Activated CD4-positive, alpha-beta T cell treated with anti-CD3 and anti-CD28 coated beads, Interleukin-2, amount 10 ng/mL, durations not matched to agents 7 days and 5 days (primary cell): Measurements from ENCODE around the gene ZNF454. TPM values are rescaled to one million over a fixed set of nuclear protein-coding genes. Genes with fewer than 3 reads are reported as not detected.

ENCODE experiments used
- CTCF ChIA-PET: fragments of 350-600 bp; sonication (Branson Sonifier 250); formaldehyde crosslinking; loops from one replicate; lab custom pipeline; 2021; ENCODE audit warnings: antibody characterized with exemption; lab: Charles Lee
- POLR2A ChIA-PET: fragments of 350-600 bp; sonication (Branson Sonifier 250); formaldehyde crosslinking; loops from one replicate; lab custom pipeline; 2021; ENCODE audit warnings: antibody characterized with exemption; lab: Charles Lee
- DNase-seq: peaks from one replicate; pipeline ENCODE4 v3.0.0-alpha.2; 2020
- H3K27ac Mint-ChIP-seq: one replicate; pipeline ENCODE4 v1.8.0; 2021; ENCODE audit warnings: mild to moderate bottlenecking, moderate library complexity, mixed read lengths
- H3K27me3 Mint-ChIP-seq: one replicate; pipeline ENCODE4 v1.8.0; 2021; ENCODE audit warnings: mixed read lengths
- H3K36me3 Mint-ChIP-seq: one replicate; pipeline ENCODE4 v1.8.0; 2021; ENCODE audit warnings: low read depth, mixed read lengths
- H3K4me1 Mint-ChIP-seq: one replicate; pipeline ENCODE4 v1.8.0; 2021; ENCODE audit warnings: mixed read lengths
- H3K4me3 Mint-ChIP-seq: one replicate; pipeline ENCODE4 v1.8.0; 2021; ENCODE audit warnings: mild to moderate bottlenecking, moderate library complexity, mixed read lengths
- H3K9me3 Mint-ChIP-seq: one replicate; pipeline ENCODE4 v1.8.0; 2021; ENCODE audit warnings: mixed read lengths
- total RNA-seq, 2 experiments: library from RNA; stranded (reverse); gene quantifications; one replicate each; pipeline ENCODE4 v1.2.3, GENCODE V29; 2021

The ZNF454 gene
- total RNA-seq, 2 experiments from 2014 or later, result not detected

DNA sequence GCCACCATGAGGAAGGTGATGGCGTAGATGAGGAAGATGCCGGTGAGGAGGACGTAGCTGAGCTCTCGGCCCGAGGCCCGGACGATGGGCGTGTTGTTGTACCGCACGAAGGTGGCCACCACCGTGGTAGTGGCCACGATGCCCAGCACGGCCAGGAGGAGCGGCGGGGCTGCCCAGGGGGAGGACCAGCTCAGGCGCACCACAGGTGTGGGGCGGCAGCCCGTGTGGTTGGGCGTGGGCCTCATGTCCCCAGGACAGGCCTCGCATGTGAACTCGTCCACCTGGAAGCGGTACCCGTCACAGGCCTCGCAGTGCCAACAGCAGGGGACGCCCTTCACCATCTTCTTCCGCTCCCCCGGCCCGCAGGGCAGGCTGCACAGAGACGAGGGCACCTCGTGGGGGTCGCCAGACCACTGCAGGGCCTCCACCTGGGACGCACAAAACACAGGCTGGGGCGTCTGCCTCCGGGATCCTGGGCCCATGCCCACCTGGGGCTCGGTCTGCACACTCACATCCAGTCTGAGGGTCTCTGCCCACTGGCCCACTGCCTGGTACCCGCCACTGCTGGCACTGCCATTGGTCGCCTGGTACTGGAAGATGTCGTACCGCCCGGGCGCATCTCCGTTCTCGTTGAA is 45.4 kb downstream of the ZNF454 start:
- ChIA-PET POLR2A (no interaction called here), CTCF (no interaction called here)
- H3K27ac Mint-ChIP-seq, result no peak overlapping the region
- no peak overlapping the region for H3K4me3 Mint-ChIP-seq
- H3K4me1 Mint-ChIP-seq, result no peaks in the 10 kb centered on the region
- no peaks in the 10 kb centered on the region for H3K27me3 Mint-ChIP-seq
- no peak for DNase-seq
- H3K9me3 Mint-ChIP-seq, result peaks cover 32% of the 10 kb centered on the region
- no peaks in the 10 kb centered on the region for H3K36me3 Mint-ChIP-seq

DNA sequence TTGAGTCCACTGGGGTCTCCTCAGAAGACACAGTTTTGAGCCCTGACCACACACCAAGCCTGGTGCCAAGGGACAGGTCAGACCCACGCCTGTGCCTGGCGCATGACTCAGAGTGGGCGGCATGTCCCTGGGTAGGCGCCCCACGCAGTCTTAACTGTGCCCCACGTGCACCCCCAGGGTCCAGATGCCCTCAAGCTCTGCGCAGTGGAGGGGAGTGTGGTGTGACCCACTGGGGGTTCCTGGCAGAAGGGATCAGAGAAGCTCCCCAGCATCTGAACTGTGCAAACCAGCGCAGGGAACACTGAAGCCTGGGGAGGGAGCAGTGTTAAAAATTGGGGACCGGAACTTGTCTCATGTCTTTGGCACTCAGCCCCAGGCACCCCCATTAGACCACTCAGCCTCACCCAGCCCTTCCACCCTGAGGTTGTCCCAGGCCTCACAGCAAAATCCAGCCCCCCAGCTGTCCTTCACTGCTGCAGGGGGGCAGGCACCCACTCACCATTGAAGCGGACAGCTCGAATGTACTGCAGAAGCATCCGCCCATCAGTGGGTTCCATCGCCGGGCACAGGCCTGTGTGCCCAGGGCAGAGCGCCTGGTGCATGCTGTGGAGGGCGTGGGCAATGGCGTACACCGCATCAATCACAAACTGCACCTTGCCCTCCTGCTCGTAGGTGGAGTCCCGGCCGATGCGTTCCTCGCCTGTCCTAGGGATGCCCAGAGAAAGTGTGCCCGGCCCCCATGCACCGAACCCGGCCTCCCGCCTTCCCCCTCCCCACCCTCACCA is 47.6 kb downstream of the ZNF454 start:
- peaks cover 13% of the 10 kb centered on the region for H3K27me3 Mint-ChIP-seq
- H3K4me1 Mint-ChIP-seq, result no peaks in the 10 kb centered on the region
- DNase-seq, result no peak
- H3K4me3 Mint-ChIP-seq, result no peak overlapping the region
- ChIA-PET CTCF (no interaction called here), POLR2A (no interaction called here)
- H3K9me3 Mint-ChIP-seq, result peaks cover 26% of the 10 kb centered on the region
- H3K27ac Mint-ChIP-seq, result no peak overlapping the region
- H3K36me3 Mint-ChIP-seq, result no peaks in the 10 kb centered on the region

DNA sequence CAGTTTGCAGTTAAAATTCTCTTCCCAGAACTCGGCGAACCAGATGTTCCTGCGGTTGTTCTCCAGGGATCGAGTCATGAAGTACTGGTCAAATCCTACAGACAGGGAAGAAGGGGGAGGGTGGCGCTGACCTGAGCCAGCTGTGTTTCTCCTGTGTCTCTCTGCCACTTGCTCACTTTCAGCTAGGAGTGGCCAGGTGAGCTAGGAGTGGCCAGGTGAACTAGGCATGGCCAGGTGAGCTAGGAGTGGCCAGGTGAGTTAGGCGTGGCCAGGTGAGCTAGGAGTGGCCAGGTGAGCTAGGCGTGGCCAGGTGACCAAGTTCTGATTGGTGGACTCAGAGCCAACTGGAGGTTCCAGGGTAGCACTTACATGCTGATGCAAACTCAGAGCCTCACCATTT is 48.3 kb downstream of the ZNF454 start:
- Mint-ChIP-seq H3K27ac (no peak overlapping the region), H3K36me3 (no peaks in the 10 kb centered on the region), H3K9me3 (peaks cover 23% of the 10 kb centered on the region), H3K27me3 (peaks cover 15% of the 10 kb centered on the region), H3K4me1 (no peaks in the 10 kb centered on the region), H3K4me3 (no peak overlapping the region)
- CTCF ChIA-PET, result no interaction called here
- POLR2A ChIA-PET, result no interaction called here
- no peak for DNase-seq

DNA sequence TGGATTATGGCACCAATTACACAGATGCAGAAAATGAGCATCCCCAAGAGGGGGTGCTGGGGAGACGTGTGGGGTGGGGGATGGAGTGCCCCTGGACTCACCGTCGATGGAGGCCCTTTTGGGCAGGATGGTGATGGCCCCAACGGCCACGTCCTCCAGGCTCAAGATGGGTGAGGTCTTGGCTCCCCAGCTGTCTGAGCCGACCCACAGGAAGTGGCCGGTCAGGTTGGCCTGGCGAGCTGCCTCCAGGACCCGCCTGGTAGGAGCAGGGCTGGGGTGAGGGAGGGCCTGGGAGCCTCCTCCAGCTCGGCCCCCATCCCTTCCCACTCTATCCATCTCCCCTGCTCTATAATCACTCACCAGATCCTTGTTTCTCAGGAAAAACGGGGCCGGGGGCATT is 49.5 kb downstream of the ZNF454 start:
- H3K36me3 Mint-ChIP-seq, result no peaks in the 10 kb centered on the region
- peaks cover 20% of the 10 kb centered on the region for H3K27me3 Mint-ChIP-seq
- H3K4me1 Mint-ChIP-seq, result peaks cover 2% of the 10 kb centered on the region
- peaks cover 23% of the 10 kb centered on the region for H3K9me3 Mint-ChIP-seq
- no peak overlapping the region for H3K4me3 Mint-ChIP-seq
- CTCF ChIA-PET, result no interaction called here
- no peak overlapping the region for H3K27ac Mint-ChIP-seq
- POLR2A ChIA-PET, result no interaction called here
- DNase-seq, result no peak

DNA sequence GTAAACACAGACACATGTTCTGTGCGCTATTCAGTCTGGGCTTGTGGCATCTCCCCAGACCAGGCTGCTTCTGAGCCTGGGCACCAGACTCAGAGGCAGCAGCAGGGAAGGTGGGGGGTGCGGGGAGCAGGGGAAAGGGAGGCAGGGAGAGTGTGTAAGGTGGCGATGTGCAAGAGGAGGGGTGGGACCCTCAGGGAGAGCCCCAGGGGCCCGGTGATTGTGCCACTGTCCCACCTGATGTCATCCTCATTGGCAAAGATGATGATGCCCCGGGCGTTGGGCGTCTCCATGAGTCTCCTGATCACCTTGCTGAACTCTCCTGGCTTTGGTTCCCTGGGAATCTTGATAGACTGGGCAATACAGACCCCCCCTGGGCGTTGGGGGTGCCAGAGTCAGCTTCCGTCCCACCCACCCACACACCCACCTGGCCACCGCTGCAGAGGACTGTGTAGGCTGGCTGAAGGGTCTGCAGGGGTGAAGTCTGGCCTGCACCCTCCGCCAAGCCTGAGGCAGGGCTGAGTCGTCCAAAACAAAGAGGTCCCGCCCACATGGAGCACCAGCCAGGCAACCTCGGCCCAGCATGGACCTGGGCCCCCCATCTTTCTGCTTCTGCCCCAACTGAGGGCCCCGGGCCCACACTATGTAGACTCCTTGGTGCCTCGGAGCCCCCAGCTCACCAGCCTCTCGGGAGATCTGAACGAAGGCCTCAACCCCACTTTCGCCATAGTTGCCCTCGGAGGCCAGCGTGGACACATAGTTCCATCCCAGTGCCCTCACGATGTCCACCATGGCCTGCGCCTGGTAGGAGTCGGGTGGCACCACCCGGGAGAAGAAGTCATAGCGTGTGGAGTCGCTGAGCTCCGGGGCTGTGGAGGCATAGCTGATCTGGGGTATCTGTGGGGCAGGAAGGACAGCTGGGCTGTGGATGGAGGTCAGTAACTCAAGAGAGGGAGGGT is 50.5 kb downstream of the ZNF454 start:
- Mint-ChIP-seq H3K4me1 (peaks cover 3% of the 10 kb centered on the region), H3K36me3 (no peaks in the 10 kb centered on the region), H3K9me3 (peaks cover 23% of the 10 kb centered on the region), H3K27me3 (peaks cover 24% of the 10 kb centered on the region), H3K4me3 (no peak overlapping the region), H3K27ac (no peak overlapping the region)
- ChIA-PET POLR2A (no interaction called here), CTCF (no interaction called here)
- no peak for DNase-seq

DNA sequence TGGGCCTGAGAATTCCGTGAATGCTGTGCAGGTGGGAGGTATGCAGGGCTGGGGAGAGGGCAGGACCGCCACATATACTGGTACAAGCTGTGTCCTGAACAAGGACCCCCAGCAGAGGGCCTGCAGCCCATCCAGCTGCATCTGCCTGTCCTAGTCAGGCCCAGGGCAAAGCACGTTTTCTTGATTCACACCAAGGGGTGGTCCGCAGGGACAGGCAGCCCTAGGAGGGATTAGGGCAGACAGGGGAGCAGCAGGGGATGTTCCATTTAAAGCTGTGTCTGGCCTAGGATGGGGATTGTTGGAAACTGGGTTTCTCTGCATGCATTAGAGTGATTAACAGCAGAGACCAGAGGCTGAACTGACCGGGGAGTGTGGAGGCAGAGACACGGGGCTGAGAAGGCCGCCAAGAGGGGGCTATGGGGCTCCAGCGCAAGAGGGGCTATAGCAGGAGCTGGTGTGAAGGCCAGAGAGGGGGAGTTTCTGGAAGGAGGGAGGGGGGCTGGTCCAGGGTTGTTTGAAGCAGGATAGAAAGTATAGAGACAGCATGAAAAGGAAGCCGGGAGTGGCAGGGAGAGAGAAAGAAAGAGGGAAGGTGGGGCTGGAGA is 51.4 kb downstream of the ZNF454 start:
- no peak overlapping the region for H3K27ac Mint-ChIP-seq
- H3K36me3 Mint-ChIP-seq, result no peaks in the 10 kb centered on the region
- peaks cover 16% of the 10 kb centered on the region for H3K9me3 Mint-ChIP-seq
- peaks cover 3% of the 10 kb centered on the region for H3K4me1 Mint-ChIP-seq
- peaks cover 24% of the 10 kb centered on the region for H3K27me3 Mint-ChIP-seq
- DNase-seq, result no peak
- ChIA-PET POLR2A (no interaction called here), CTCF (interaction anchor here (0.6 kb wide), 1 partner anchor 470 kb away, joined by 3 read pairs; no protein-coding TSS in a partner anchor)
- H3K4me3 Mint-ChIP-seq, result no peak overlapping the region

DNA sequence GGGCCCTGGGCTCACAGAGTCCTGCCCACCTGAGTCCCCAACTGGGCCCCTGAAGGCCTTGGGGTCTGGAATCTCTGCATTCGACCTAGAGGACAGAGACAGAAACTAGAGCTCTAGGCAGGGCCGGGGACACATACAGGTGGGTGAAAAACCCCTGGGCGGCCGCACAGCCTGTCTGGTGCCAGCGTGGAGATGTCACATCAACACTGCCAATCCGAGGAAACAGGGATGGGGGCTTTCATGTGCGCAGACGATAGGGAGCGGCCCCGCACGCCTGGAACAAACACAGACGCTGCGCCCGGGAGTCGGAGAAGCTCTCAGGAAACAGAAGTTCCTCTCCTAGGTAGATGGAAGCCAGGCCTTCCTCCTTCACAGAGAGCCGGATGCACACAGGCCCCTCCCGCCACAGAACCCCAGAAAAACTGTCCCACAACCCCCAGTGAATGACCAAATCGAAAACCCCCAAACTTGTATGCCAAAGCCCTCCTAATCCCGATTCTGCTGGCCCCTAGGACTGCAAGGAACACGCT is 52.3 kb downstream of the ZNF454 start:
- Mint-ChIP-seq H3K27ac (peak overlapping the region; percentile 46), H3K4me1 (peaks cover 3% of the 10 kb centered on the region), H3K9me3 (peaks cover 13% of the 10 kb centered on the region), H3K27me3 (peaks cover 24% of the 10 kb centered on the region), H3K4me3 (no peak overlapping the region), H3K36me3 (no peaks in the 10 kb centered on the region)
- ChIA-PET CTCF (interaction anchor here (0.6 kb wide), 1 partner anchor 19 kb away, joined by 3 read pairs; no protein-coding TSS in a partner anchor), POLR2A (no interaction called here)
- no peak for DNase-seq

DNA sequence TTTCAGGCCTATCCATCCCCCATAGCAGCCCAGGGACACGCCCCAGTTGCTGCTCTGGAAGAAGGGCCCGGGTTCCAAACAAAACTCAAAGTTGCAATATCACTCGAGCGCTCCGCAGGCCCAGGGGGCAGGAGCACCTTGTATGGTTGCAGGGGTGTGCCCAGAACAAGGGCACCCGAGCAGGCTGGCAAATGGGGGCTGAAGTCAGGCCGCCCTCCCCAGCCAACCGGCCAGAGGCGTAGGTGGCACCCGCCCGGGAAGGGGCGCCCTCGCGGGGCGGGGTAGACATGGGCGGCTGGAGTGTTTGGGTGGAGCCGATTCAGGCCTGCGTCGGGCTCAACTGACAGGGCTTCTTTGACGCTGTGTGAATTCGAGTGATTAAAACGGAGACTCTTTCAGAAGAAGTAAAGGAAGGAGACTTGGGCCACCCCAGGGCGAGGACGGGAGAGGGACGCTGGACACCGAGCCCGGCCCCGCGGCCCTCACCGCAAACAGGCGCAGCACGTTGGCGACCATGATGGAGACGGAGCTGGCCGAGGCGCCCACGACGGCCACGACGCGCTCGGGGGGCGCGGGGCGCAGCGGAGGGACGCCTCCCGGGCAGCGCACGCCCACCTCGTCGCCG is 53.1 kb downstream of the ZNF454 start:
- H3K27ac Mint-ChIP-seq, result no peak overlapping the region
- no peaks in the 10 kb centered on the region for H3K36me3 Mint-ChIP-seq
- H3K9me3 Mint-ChIP-seq, result peaks cover 13% of the 10 kb centered on the region
- no peak for DNase-seq
- peaks cover 24% of the 10 kb centered on the region for H3K27me3 Mint-ChIP-seq
- POLR2A ChIA-PET, result no interaction called here
- no peak overlapping the region for H3K4me3 Mint-ChIP-seq
- H3K4me1 Mint-ChIP-seq, result peaks cover 3% of the 10 kb centered on the region
- CTCF ChIA-PET, result interaction anchor here (0.6 kb wide), 1 partner anchor 20 kb away, joined by 3 read pairs; no protein-coding TSS in a partner anchor

DNA sequence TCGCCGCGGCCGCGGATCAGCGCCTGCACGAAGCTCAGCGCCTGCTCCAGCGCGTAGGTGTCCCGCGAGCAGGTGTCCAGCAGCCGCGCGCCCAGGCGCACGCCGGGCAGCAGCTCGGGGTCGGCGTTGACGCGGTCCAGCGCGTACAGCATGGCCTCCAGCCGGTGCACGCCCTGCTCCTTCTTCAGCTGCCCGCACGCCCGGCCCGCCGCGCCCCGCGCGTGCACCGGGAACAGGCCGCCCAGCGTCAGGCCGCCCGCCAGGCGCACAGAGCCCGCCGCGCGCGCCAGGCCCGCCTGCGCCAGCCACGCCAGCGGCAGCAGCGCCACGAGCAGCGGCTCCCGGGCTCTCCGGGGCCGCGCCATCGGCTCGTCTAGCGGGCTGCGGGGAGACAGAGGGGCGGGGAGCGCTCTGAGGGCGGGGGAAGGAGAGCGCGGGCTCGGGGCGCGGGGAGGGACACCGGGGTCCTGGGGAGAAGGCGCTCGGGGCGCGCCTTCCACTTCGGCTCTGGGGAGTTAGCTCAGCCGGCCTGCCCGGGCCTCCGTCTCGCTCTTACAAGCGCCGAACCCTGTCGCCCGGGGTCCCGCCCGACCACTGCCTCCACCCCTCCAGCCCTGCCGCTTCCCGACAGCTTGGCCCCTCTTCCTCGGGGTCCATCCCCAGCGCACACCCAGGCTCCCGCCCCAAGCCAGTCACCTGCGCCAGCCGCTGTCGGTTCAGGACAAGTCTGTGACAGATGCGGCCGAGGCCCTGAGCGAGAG is 53.8 kb downstream of the ZNF454 start, which contains the start of gene GRM6:
TSS of gene GRM6 (minus strand) at position 741 of the 761 bp plus-strand sequence. CDS start at position 365, 376 bp downstream.
- H3K4me1 Mint-ChIP-seq, result peaks cover 3% of the 10 kb centered on the region
- no peaks in the 10 kb centered on the region for H3K36me3 Mint-ChIP-seq
- H3K27ac Mint-ChIP-seq, result peak within 1 kb of the TSS; percentile 7
- H3K4me3 Mint-ChIP-seq, result no peak within 1 kb of the TSS
- peaks cover 24% of the 10 kb centered on the region for H3K27me3 Mint-ChIP-seq
- POLR2A ChIA-PET, result no interaction called here
- CTCF ChIA-PET, result no interaction called here
- H3K9me3 Mint-ChIP-seq, result peaks cover 9% of the 10 kb centered on the region
- no peak for DNase-seq

DNA sequence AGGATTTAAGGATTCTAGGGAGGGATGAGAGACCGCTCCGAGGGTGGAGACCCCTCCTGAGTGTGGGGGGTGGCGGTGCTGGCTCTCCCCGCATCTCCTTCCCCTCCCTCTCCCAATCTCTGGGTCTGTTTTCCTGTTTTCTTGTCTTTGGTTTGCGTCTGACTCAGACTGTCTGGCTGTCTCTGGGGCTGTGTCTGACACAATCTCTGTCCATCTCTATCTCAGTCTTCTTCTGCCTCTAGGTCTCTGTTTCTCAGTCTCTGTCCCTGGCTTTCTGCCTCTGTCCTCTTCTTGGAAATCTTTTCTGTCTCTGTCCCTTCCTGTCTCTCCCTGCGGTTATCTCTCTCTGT is 54.3 kb downstream of the ZNF454 start:
- ChIA-PET CTCF (no interaction called here), POLR2A (no interaction called here)
- no peaks in the 10 kb centered on the region for H3K36me3 Mint-ChIP-seq
- DNase-seq, result no peak
- H3K4me3 Mint-ChIP-seq, result no peak overlapping the region
- H3K27ac Mint-ChIP-seq, result peak overlapping the region; percentile 7
- peaks cover 5% of the 10 kb centered on the region for H3K9me3 Mint-ChIP-seq
- peaks cover 3% of the 10 kb centered on the region for H3K4me1 Mint-ChIP-seq
- H3K27me3 Mint-ChIP-seq, result peaks cover 24% of the 10 kb centered on the region

DNA sequence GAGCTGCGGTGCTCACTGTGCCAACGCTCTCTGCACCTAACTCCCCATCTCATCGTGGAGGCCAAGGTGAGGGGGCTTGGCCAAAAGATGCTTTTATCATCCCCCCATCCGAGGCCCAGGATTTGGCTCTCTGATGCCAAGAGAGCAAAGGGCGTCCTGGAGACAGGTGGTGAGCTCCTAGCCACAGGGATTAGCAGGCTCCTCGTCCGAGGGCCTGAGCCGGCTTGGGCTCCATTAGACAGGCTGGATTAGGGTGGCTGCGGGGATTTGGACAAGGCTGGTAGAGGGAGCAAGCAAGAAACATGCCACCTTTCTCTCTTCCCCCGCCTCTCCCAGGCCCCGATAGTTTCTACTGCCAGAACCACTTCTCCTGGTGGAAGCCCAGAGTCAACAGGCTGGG is 55.2 kb downstream of the ZNF454 start:
- Mint-ChIP-seq H3K4me3 (no peak overlapping the region), H3K27ac (no peak overlapping the region), H3K36me3 (no peaks in the 10 kb centered on the region), H3K4me1 (peaks cover 3% of the 10 kb centered on the region), H3K27me3 (peaks cover 24% of the 10 kb centered on the region), H3K9me3 (peaks cover 8% of the 10 kb centered on the region)
- no peak for DNase-seq
- ChIA-PET CTCF (no interaction called here), POLR2A (no interaction called here)
